GM03348 (cell line): ENCODE results near the gene SARM1.

Experiments
- DNase-seq: peaks from one replicate; pipeline ENCODE4 v3.0.0; 2012; ENCODE audit warnings: low spot score

Gene SARM1

DNA sequence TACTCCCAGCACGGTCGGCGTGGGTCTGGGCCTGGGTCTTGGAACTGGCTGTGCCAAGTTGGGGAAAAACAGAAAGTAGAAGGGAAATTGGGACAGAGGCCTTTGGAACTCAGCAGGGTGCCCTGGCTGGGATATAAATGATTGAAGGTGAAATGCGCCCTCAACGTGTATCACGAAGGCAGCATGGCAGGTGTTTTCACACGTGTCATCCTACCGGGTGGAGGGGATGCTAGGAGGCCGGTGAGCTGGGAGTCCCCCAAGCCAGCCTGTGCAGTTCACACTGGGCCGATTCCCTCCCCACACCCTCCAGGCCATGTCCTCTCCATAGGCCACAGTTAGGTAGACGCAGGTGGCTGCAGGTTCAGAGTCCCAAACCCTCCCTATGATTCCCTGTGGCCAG, 30.0 kb upstream of the SARM1 start:
- DNase-seq = no peak

DNA sequence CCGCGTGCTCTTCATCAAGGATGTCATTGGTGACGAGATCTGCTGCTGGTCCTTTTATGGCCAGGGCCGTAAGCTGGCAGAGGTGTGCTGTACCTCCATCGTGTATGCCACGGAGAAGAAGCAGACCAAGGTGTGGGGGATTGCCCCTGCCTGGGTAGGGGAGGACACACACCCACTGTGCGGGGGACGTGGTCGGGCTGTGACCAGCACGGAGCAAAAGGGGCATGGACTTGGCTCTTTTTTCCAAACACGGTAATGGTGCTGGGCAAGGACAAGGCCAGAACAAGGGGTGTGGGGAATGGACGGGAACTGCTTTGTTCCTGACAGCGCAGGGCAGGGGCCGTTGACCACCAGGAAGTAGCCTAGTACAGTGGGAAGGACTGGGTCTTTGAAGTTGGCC, 29.2 kb upstream of the SARM1 start:
- no peak for DNase-seq

DNA sequence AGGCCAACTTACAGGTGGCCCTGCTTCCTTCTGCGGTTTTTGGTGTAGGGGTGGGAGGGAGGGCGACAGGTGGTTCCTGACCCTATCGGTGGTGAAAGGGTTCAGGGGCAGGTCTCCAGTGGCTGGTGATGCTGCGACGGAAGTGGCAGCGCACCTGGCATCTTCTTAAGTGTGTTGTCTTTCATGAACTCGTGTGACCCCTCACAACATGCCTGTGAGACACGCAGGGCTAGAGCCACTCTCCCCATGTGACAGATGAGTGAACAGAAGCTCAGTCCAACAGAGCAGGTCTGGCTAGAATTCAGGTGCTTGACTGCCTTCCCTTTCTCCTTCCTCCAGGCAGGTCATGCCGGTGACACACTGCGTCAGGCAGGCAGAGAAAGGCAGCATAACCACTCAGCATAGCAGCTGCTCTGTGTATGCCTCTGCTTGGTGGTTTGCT, 28.0 kb upstream of the SARM1 start:
- DNase-seq = no peak

DNA sequence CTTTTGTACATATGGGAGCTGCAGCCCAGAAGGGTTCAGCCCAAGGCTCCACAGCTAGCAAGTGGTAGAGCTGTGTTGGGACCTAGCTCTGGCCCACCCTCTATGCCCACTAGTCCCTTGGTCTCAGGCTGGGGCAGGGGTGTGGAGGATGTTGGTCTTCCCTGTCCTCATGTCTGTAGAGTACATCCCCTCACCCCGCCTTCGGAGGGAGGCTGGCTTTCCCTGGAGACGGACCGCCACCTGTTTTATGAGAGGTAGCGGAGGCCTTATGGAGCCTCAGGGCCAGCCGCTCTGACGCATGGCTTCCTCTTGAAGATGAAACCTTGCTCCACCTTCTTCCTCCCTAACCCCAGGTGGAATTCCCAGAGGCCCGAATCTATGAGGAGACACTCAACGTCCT, 27.5 kb upstream of the SARM1 start:
- no peak for DNase-seq

DNA sequence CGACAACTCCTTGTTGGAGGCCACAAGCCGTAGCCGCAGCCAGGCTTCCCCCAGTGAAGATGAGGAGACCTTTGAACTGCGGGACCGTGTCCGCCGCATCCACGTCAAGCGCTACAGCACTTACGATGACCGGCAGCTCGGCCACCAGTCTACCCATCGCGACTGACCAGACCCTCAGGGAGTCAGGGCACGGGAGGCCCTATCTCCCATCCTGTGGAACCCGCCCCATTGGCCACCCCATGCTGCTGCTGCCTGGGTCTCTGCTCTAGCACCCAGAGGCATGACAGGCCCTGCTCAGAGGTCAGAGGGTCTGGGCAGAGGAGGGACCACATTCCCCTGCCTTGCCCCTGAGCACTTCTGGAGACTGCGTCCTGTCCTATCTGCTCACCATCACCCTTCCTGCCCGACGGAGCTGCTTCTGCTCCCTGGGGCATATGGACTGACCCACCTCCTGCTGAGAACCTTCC, 27.0 kb upstream of the SARM1 start:
- DNase-seq = no peak

DNA sequence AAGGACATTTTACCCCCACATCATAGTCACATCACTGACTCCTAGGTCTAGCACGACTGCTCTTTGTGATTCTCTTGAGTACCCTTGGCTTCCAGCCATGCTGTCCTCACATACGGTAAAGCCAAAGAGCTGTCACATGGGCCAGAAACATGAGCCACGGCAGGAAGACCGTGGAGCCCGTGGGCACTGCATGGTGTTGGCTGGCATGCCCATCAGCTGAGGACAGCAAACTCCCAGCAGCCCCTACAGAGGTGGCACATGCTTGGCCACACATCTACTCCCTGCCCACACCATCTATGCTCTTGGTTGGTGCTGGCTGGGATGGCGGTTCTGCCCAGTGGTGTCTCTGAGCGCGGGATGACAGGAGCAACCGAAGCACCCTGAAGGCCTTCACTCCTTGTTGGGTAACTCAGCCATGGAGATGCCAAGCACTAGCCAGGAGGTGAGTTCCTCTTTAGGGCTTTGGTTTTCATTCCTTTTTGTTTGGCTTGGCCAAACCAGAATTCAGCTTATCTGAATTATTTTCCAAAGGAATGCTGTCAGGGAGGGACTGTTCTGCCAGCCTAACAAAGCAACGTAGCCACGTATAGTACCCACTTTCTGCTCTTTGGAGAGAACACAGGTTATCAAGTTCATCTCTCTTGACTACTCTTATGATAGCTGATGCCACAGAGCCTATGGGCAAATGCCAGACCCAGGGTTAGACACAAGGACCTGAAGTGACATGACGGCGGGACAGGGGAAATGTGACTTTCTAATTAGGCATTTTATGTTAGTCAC, 25.9 kb upstream of the SARM1 start:
- DNase-seq = no peak

DNA sequence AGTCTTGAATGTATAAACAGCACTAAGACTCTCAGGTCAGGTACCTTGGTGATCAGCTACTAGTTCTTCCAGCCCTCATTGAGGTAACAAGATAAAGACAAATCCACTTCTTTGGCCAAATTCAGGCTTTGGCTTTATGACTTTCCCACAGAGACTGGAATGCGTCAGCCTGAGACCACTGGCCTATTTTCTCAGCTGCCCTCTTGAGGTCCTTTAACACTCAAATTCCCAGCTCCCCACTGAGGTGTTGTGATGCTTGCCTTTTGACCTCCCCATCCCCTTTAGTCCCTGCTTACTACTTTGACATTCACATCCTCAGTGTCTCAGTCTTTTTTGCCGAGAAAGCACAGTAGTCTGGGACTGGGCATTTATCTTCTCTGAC, 25.3 kb upstream of the SARM1 start:
- no peak for DNase-seq

DNA sequence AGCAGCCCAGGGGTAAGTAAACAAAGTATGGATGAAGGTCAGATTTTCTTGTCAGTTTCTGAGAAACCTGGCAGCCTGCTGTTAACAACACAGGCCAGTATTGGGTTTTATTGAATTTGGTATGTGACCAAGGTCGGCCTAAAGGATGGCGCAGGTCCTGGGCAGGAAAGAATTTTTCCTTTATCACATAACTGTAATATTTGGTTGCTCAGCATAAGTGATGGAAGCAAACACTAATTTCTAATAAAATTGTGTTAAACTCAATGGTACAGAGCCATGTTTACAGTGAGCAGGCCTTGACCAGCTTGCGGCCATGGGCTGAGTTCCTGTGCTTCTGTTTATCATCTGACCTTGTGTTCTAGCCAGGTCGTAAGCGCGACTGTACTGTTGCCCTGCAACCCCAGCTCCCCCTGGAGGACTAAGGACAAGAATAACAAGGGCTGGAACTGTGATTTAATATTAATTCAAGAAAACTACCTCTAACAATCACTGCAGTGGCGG, 24.7 kb upstream of the SARM1 start:
- no peak for DNase-seq

DNA sequence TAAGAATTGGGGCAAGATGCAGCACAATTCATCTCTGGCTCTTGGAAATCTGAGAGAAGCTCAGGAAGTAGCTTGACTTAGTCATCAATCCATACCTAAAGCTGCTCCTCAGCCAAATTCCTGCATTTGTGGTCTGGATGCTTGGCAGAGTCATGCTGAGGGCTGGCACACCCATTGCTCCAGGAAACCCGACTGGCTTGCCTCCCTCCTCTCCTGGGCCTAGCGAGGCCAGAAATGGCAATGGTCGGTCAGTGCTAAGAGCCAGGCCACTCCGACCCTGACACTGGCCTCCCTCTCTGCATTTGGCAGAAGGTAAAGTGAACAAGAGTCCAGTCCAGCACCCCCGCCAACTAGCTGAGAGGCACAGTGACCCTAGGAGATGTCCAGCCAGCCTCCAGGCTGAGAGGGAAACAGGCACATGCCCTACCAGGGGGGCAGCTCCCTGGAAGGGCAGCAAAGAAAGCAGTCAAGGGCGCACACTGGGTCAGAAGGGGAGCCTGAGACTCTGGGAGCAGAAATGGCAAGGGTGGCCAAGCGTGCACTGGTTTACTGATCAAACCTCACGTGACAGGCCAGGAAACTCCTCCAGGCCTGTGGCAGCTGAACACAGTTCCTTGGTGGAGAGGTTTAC, 24.1 kb upstream of the SARM1 start:
- peak; percentile 83 for DNase-seq

DNA sequence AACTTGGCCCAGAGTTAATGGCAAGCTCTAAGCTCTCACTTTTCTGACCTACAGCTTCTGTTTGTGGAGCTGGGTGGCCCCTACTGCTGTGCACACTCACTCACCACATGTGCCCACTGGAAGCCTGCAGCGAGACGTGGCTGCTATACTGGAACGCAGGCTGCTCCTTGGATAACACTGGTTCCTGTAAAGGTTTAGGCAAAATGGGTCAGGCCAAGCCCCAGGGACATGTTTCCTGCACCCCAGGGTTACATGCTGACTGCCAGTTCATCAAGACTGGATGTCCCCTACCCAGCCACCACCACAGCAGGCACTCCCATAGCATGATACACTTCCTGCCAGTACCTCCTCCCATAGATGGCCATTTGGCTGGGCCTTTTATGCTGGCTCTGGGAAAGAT, 22.5 kb upstream of the SARM1 start:
- DNase-seq = no peak

DNA sequence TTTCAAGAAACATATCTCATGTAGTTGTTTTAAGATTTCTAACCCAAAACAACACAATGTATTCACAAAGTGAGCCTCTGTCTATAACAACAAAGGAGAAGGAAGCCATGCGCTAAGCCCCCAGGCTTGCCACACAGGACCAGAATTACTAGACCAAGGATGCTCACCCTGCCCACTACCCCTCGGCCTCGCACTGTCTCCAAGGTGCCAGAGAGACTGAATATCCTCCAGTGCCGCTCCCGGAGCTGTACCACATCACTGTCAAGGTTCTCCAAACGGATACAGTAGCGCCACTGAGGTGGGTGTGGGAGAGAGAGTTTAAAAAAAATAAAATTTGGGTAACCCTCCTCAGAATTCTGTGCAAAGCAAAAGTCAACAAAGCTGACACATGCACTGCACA, 21.2 kb upstream of the SARM1 start:
- no peak for DNase-seq

DNA sequence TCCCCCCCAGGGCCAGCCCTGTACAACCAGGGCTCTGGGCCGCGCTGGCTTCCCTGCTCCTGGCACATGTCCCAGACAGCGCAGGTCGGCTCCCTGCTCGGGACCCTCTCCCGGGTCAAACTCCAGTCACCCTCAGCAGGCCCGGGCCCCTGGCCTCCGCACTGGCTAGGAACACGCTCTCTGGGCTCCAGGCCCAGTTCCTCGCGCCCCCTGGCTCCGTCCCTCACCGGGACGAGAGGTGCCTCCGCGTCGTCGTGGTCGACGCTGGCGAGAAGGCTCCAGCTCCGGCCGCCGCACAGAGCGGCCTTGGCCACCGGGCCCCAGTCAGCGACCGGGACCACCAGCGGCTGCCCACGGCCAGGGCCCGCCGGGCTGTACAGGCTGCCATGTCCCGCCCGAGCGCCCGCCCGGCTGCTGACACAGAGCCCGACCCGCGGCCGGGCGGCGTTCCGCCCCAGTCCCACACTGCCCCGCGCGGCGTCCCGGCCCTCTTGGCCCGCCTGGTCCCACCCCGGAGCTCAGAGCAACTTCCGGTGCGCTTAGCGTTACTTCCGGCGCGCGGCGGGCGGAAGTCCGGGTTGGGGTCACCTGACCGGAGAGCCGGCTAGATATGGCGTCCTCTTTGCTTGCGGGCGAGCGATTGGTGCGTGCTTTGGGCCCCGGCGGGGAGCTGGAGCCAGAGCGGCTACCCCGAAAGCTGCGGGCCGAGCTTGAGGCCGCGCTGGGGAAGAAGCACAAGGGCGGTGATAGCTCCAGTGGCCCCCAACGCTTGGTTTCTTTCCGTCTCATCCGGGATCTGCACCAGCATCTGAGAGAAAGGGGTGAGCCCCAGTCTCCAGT, 14.2 kb upstream of the SARM1 start, which contains the start of gene POLDIP2:
Gene POLDIP2, minus strand, starts transcription at position 467 of the 840 bp plus-strand sequence. Its CDS starts 79 bp downstream, at position 388.
- peak; percentile 98 for DNase-seq

DNA sequence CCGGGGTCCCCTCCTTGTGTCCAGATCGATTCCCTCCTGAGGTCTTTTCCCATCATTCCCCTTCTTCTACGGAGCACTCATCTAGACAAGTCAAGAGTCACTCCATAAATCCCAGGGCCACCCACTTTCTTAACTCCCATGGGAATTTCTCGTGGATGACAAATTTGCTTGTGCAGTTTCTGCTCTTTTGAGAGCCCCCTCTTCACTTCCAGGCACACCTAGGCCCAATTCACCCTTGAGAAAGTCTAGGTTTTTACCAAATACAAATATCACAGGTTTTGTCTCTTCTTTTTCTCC, 13.6 kb upstream of the SARM1 start:
- no peak for DNase-seq

DNA sequence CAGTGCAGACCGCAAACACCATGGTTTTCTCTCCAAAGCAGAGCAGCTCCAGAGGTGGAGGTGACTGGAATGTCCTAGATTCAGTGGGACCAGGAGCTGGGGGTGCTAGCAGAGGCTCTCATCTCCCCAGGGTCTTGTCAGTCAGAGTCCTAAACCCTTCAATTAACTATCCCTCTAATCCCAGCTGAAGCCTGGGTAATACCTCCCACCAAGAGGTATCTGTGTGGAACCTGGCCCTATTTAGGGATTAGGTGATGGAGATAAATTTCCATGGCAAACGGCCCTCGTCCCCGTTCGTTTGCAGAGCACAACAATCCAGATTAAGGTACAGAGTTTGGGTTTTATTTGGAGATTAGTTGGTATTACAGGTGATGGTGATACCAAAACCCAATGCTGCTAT, 8.3 kb upstream of the SARM1 start:
- no peak for DNase-seq

DNA sequence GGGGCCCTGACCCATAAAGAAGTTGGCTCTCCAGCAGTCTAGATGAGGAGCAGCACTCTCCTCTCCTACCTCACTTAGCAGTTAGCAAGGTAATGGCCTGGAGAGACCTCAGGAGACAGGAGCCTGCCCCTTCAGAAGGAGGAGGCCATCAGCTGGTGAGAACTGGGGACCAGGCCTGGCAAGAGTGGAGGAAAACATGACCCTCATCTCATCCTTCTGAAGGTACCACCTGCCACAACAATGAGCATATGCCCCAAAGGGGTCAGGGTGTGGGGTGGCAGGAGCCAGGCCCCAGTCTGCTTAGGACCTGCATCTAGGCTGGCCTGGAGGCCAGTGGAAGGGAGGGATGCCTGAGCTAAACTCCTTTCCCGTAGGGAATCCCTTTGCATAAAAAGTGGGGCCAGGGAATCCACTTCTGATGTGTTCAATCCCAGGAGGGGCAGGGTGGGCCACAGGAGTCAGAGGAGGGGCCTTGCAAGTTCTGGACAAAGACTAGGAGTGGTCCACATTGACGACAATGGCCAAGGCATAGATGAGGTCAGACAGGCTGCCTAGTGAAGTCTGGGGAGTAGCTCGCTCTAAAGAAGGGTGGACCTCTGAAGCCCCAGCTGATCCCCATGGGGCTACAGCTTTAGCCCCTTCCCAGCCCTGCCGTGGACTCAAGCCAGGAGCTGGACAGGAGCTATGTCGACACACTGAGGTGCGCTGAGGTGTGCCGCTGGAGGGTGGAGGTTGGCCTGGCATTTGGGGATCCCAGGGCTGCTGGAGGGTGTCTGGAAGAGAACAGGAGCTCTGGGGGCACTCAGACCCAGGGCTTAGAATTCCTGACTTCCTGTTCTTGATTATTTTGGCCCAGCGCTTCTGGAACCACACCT, 7.5 kb upstream of the SARM1 start:
- no peak for DNase-seq

DNA sequence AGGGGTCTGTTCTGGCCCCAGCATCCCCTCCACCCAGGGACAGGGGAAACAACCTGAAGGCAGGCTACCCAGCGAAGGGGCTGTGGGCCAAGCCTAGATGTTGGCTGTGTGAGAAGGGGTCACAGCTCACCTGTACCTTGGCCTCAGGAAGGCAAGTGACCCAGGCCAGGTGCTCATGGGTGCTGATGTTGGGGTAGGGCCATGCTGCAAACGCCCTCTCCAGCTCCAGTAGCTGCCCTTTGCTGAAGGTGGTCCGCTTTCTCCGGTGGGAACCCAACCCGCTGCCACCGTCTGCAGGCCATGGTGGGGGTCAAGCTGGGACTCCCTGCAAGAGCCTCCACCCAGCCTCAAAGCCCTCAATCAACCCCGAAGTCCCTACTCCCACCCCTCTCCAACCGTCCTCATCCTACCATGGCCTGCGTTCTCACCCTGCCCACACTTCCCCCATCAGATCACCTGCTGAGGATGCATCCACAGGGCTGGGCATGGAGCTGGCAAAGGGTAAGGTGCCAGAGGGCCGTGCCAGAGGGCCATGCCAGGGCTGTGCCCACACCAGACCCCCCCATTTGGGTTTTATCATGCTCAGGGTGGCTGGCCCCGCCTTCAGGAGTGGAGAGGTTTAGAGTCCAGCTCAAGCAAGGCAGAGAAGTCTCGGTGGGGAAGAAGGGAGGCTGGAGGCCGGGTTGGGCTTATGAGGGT, 6.7 kb upstream of the SARM1 start, which contains the start of gene SEBOX:
Gene SEBOX, minus strand, starts transcription at position 535 of the 699 bp plus-strand sequence. Its CDS starts 48 bp downstream, at position 487.
- no peak for DNase-seq

DNA sequence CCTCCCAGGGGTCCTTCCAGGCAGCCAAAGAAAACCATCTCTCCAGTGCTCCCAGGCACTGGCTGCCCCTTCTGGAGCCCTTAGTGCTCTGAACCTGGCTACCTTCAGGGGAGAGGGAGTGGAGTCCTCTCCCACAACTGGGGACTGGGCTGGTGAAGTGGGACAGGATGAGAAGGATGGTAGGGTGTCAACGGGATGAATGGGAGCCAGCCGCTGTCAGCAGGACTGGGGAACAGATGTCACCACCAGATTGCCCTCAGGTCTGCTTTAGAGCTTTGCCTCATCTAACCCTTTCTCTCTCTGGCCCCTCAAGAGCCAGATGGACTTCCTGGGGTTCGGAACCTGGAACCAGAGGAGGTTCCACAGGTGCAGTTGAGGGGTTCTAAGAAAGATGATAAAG, 6.0 kb upstream of the SARM1 start:
- no peak for DNase-seq

DNA sequence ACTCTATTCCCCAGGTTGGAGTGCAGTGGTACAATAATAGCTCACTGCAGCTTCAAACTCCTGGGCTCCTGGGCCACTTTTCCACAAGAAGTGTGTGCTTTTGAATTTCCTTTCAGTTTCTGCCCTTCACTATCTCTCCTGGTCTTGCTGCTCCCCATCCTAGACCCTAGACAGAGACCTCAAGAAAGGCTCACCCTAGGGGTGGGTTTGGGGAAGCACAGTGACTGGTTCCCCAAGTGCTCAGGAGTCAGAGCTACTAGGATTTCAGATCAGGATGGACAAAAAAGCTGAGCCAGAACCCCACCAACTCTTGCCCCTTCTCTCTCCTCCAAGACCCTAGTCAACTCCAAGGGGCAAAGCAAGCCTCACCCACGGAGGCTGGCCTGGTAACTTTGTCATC, 4.9 kb upstream of the SARM1 start:
- DNase-seq = no peak

DNA sequence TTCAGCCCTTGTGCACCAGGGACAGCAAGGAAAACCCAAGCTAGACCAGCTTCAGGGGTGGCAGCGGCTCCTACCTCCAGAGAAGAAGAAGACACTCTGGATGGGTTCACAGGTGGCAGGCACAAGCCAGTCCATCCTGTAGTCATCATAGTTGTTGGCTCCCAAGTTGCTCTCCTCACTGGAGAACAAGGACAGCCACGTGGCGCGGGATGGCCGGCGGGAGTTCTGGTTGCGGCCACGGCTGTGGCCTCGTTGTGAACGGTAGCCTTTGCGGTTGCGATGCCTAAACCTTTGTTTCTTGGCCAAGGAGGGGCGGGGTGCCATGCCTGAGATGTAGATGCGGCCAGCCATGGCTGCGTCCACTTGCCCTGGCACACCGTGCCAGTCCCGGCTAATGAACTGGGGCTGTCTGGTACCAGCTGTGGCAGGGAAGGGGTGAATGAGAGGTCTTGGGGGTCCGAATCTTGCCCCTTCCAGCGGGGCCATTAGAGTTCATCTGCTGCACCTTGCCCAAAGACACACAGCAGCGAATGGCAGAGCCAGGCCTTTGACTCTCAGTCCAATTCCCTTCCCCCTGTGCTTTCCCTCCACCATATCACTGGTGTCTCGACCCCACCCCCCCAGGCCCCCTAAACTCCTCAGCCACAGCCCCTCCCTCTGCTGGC, 3.7 kb upstream of the SARM1 start:
- no peak for DNase-seq

DNA sequence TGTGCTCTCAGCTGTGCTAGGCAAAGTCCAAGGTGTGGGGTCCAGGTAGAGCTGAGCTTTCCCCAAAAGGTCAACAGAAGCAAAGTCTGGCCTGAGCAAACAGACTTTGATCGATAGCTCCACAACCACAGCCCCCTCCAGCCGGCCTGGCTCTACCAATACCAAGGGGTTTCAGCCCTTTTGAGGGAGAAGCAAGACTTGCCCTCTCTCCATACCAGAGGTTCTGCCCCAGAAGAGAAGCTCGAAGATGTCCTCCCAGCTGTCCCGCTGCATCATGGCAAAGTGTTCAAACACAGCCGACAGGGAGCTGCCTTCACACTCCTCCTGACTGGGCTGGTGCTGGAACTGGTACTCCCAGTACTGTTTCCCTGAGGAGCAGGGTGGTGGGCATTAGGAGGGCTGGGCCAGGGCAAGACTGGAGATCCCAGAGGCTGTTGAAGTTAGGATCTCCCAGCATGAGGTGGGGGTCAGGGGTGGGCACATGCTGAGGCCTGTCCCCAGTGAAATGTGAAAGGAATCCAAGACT, 3.1 kb upstream of the SARM1 start:
- no peak for DNase-seq
